Activated naive CD4-positive, alpha-beta T cell treated with anti-CD3 and anti-CD28 coated beads for 36 hours (primary cell): ENCODE results near the gene RHBDF2. TPM values are rescaled to one million over a fixed set of nuclear protein-coding genes. Genes with fewer than 3 reads are reported as not detected.
A peak's percentile ranks its signal among the peaks of the same experiment; 100 is the strongest.
"Not testable (repeated sequence)": the region's sequence is repeated elsewhere in the genome, so short reads cannot be mapped to it uniquely, and the experiment has no call there.

Experiments used
- CTCF ChIA-PET: fragments of 350-600 bp; sonication (Branson Sonifier 250); formaldehyde crosslinking; loops from one replicate; lab custom pipeline; 2021; ENCODE audit warnings: antibody characterized with exemption; lab: Charles Lee
- DNase-seq: peaks from one replicate; pipeline ENCODE4 v3.0.0-alpha.2; 2020
- H3K27ac Mint-ChIP-seq: one replicate; pipeline ENCODE4 v1.8.0; 2021; ENCODE audit warnings: mild to moderate bottlenecking, mixed read lengths
- H3K27me3 Mint-ChIP-seq: one replicate; pipeline ENCODE4 v1.8.0; 2021; ENCODE audit warnings: low read depth, mixed read lengths
- H3K36me3 Mint-ChIP-seq: one replicate; pipeline ENCODE4 v1.8.0; 2021; ENCODE audit warnings: low read depth, mixed read lengths
- H3K4me1 Mint-ChIP-seq: one replicate; pipeline ENCODE4 v1.8.0; 2021; ENCODE audit warnings: low read depth, mixed read lengths
- H3K4me3 Mint-ChIP-seq: one replicate; pipeline ENCODE4 v1.8.0; 2021; ENCODE audit warnings: mild to moderate bottlenecking, moderate library complexity, mixed read lengths
- H3K9me3 Mint-ChIP-seq: one replicate; pipeline ENCODE4 v1.8.0; 2021; ENCODE audit warnings: mixed read lengths
- intact Hi-C: fragments of 100-400 bp; cut with micrococcal nuclease; formaldehyde crosslinking; loops from one replicate; pipeline ENCODE4 v1.15.1; 2023
- total RNA-seq, 2 experiments: library from RNA; stranded (reverse); gene quantifications; one replicate each; pipeline ENCODE4 v1.2.3, GENCODE V29; 2021

RHBDF2 gene
- total RNA-seq, 2 experiments from 2014 or later = 13.3 to 13.4 TPM

- peaks cover 24% of the 10 kb centered on the region for H3K4me1 Mint-ChIP-seq
- H3K9me3 Mint-ChIP-seq = no peaks in the 10 kb centered on the region
- DNase-seq = no peak
- intact Hi-C loops = no loop called here
- no peak overlapping the region for H3K4me3 Mint-ChIP-seq
- H3K27me3 Mint-ChIP-seq = no peaks in the 10 kb centered on the region
- no peaks in the 10 kb centered on the region for H3K36me3 Mint-ChIP-seq
- CTCF ChIA-PET = interaction anchor here (0.6 to 2.0 kb wide), 8 partner anchors 12 to 120 kb away, joined by 3 to 9 read pairs (median 4); partner anchors contain the start of gene PRCD
- no peak overlapping the region for H3K27ac Mint-ChIP-seq
Measured at GRCh38 chr17:76528528-76529223, 27.5 kb upstream of the RHBDF2 start.

- intact Hi-C loops = no loop called here
- CTCF ChIA-PET = interaction anchor here (0.6 to 2.0 kb wide), 8 partner anchors 12 to 153 kb away, joined by 3 to 9 read pairs (median 4); partner anchors contain the start of gene PRCD
- no peaks in the 10 kb centered on the region for H3K36me3 Mint-ChIP-seq
- peaks cover 28% of the 10 kb centered on the region for H3K4me1 Mint-ChIP-seq
- H3K4me3 Mint-ChIP-seq = peak overlapping the region; percentile 38
- DNase-seq = no peak
- H3K27me3 Mint-ChIP-seq = no peaks in the 10 kb centered on the region
- H3K9me3 Mint-ChIP-seq = no peaks in the 10 kb centered on the region
- H3K27ac Mint-ChIP-seq = no peak overlapping the region
Measured at GRCh38 chr17:76528156-76528527, 26.9 kb upstream of the RHBDF2 start.

GRCh38 chr17:76527430-76528111 is 26.3 kb upstream of the RHBDF2 start:
- Mint-ChIP-seq H3K27me3 (no peaks in the 10 kb centered on the region), H3K4me3 (no peak overlapping the region), H3K9me3 (no peaks in the 10 kb centered on the region), H3K27ac (no peak overlapping the region), H3K4me1 (peaks cover 30% of the 10 kb centered on the region), H3K36me3 (no peaks in the 10 kb centered on the region)
- intact Hi-C loops = no loop called here
- CTCF ChIA-PET = interaction anchor here (0.7 to 2.0 kb wide), 7 partner anchors 13 to 153 kb away, joined by 3 to 9 read pairs (median 5); partner anchors contain the start of gene PRCD
- DNase-seq = peak; percentile 59

- intact Hi-C loops, H3K4me3 Mint-ChIP-seq, H3K27me3 Mint-ChIP-seq, H3K27ac Mint-ChIP-seq, DNase-seq, H3K9me3 Mint-ChIP-seq, H3K36me3 Mint-ChIP-seq: not testable (repeated sequence)
- CTCF ChIA-PET = interaction anchor here (1.2 kb wide), 1 partner anchor 154 kb away, joined by 5 read pairs; no protein-coding TSS in a partner anchor
- peaks cover 30% of the 10 kb centered on the region for H3K4me1 Mint-ChIP-seq
Measured at GRCh38 chr17:76527016-76527415, 25.8 kb upstream of the RHBDF2 start.

- H3K4me3 Mint-ChIP-seq, DNase-seq, H3K27me3 Mint-ChIP-seq, H3K36me3 Mint-ChIP-seq, H3K9me3 Mint-ChIP-seq, intact Hi-C loops, H3K27ac Mint-ChIP-seq: not testable (repeated sequence)
- H3K4me1 Mint-ChIP-seq = peaks cover 30% of the 10 kb centered on the region
- CTCF ChIA-PET = interaction anchor here (1.0 kb wide), 3 partner anchors 20 to 98 kb away, joined by 3 to 4 read pairs (median 3); no protein-coding TSS in a partner anchor
Measured at GRCh38 chr17:76525513-76525833, 24.2 kb upstream of the RHBDF2 start.

- no peaks in the 10 kb centered on the region for H3K9me3 Mint-ChIP-seq
- no peaks in the 10 kb centered on the region for H3K27me3 Mint-ChIP-seq
- peaks cover 26% of the 10 kb centered on the region for H3K4me1 Mint-ChIP-seq
- CTCF ChIA-PET = interaction anchor here (0.5 to 5.4 kb wide), 8 partner anchors 20 to 208 kb away, joined by 3 to 73 read pairs (median 4); no protein-coding TSS in a partner anchor
- no peak for DNase-seq
- H3K4me3 Mint-ChIP-seq = no peak overlapping the region
- H3K36me3 Mint-ChIP-seq = no peaks in the 10 kb centered on the region
- H3K27ac Mint-ChIP-seq = no peak overlapping the region
- intact Hi-C loops = no loop called here
Measured at GRCh38 chr17:76524598-76525512, 23.6 kb upstream of the RHBDF2 start.

- Mint-ChIP-seq H3K4me3 (peak overlapping the region; percentile 19), H3K9me3 (no peaks in the 10 kb centered on the region), H3K4me1 (peaks cover 17% of the 10 kb centered on the region), H3K27me3 (no peaks in the 10 kb centered on the region), H3K36me3 (no peaks in the 10 kb centered on the region), H3K27ac (no peak overlapping the region)
- peak; percentile 84 for DNase-seq
- intact Hi-C loops = loop anchor here (1.0 kb wide), 5 partner anchors 24 to 192 kb away; partner anchors contain the start of gene ST6GALNAC2
- CTCF ChIA-PET = interaction anchor here (0.6 to 5.4 kb wide), 41 partner anchors 10 to 1793 kb away, joined by 3 to 73 read pairs (median 5); partner anchors contain the start of genes PRCD, RHBDF2, ST6GALNAC2 and UBE2O
Measured at GRCh38 chr17:76523084-76524037, 22.1 kb upstream of the RHBDF2 start.

- H3K27ac Mint-ChIP-seq, DNase-seq, H3K4me3 Mint-ChIP-seq, intact Hi-C loops, H3K9me3 Mint-ChIP-seq, H3K36me3 Mint-ChIP-seq, H3K27me3 Mint-ChIP-seq: not testable (repeated sequence)
- CTCF ChIA-PET = interaction anchor here (1.5 to 5.4 kb wide), 6 partner anchors 14 to 192 kb away, joined by 4 to 73 read pairs (median 17); partner anchors contain the start of gene PRCD
- peaks cover 10% of the 10 kb centered on the region for H3K4me1 Mint-ChIP-seq
Measured at GRCh38 chr17:76521683-76522082, 20.5 kb upstream of the RHBDF2 start.

- no peak for DNase-seq
- no peaks in the 10 kb centered on the region for H3K27me3 Mint-ChIP-seq
- no peak overlapping the region for H3K27ac Mint-ChIP-seq
- no peaks in the 10 kb centered on the region for H3K36me3 Mint-ChIP-seq
- H3K9me3 Mint-ChIP-seq = no peaks in the 10 kb centered on the region
- intact Hi-C loops = no loop called here
- CTCF ChIA-PET = interaction anchor here (0.5 to 5.4 kb wide), 7 partner anchors 13 to 193 kb away, joined by 3 to 73 read pairs (median 16); partner anchors contain the start of gene PRCD
- H3K4me1 Mint-ChIP-seq = peaks cover 12% of the 10 kb centered on the region
- H3K4me3 Mint-ChIP-seq = no peak overlapping the region
Measured at GRCh38 chr17:76521262-76521661, 20.0 kb upstream of the RHBDF2 start.

- intact Hi-C loops = loop anchor here (10.0 kb wide), 1 partner anchor 735 kb away; the partner anchor contains the start of gene UNK
- H3K9me3 Mint-ChIP-seq = no peaks in the 10 kb centered on the region
- H3K36me3 Mint-ChIP-seq = no peaks in the 10 kb centered on the region
- H3K27me3 Mint-ChIP-seq = no peaks in the 10 kb centered on the region
- CTCF ChIA-PET = interaction anchor here (1.0 to 5.4 kb wide), 2 partner anchors 26 to 105 kb away, joined by 3 to 73 read pairs; no protein-coding TSS in a partner anchor
- H3K4me1 Mint-ChIP-seq = peaks cover 26% of the 10 kb centered on the region
- DNase-seq = no peak
- H3K27ac Mint-ChIP-seq = peak overlapping the region; percentile 36
- no peak overlapping the region for H3K4me3 Mint-ChIP-seq
Measured at GRCh38 chr17:76519048-76519966, 18.1 kb upstream of the RHBDF2 start.
